Measurements from ENCODE around the gene KLRF1.

DNA sequence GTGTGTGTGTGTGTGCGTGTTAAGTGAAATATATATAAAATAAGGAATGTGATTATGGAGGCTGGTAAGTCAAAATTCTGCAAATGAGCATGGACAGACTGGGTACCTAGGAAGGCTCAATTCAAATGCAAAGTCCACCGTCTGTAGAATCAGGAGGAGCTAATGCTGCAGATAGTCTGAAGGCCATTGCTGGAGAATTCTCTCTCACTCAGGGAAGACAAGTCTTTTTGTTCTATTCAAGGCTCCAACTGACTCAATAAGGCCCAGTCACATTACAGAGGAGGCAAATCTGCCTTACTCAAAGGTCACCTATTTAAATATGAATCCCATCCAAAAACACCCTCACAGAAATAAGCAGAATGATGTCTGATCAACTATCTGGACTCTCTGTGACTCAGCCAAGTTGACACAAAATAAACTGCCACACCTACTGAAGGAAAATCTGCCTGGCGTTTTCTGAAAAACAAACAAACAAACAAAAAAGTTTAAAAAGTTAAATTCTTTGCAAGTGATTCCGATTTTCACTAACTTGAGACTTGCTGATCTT is 53.3 kb downstream of the KLRF1 start:
- TF ChIP-seq POLR2A (IDR thresholded peaks at IDR 0.05) = no peak
- TF ChIP-seq, protein P1, sequence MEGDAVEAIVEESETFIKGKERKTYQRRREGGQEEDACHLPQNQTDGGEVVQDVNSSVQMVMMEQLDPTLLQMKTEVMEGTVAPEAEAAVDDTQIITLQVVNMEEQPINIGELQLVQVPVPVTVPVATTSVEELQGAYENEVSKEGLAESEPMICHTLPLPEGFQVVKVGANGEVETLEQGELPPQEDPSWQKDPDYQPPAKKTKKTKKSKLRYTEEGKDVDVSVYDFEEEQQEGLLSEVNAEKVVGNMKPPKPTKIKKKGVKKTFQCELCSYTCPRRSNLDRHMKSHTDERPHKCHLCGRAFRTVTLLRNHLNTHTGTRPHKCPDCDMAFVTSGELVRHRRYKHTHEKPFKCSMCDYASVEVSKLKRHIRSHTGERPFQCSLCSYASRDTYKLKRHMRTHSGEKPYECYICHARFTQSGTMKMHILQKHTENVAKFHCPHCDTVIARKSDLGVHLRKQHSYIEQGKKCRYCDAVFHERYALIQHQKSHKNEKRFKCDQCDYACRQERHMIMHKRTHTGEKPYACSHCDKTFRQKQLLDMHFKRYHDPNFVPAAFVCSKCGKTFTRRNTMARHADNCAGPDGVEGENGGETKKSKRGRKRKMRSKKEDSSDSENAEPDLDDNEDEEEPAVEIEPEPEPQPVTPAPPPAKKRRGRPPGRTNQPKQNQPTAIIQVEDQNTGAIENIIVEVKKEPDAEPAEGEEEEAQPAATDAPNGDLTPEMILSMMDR (IDR thresholded peaks at IDR 0.05) = no peak
